T47D (cell line): Measurements from ENCODE around the gene ZBTB8B.
A peak's percentile ranks its signal among the peaks of the same experiment; 100 is the strongest.
"Not testable (repeated sequence)": the region's sequence is repeated elsewhere in the genome, so short reads cannot be mapped to it uniquely, and the experiment has no call there.

Source experiments
- DNase-seq, 2 experiments: peaks; one replicate each; pipeline versions ENCODE4 v3.0.0 to v3.0.0-alpha.2; 2011 to 2012; ENCODE audit warnings: low read depth in 1 of 2, low spot score in 1 of 2
- JUND ChIP-seq: IDR thresholded peaks from 2 replicates; pipeline ENCODE4 v1.6.1; 2012; ENCODE audit warnings: low read depth
- in situ Hi-C: cut with HindIII; loops from 2 replicates; pipeline ENCODE4 v1.10.0; 2016; ENCODE audit warnings: low sequenced_read_pairs, low pct_unique_long_range_greater_than_20kb

ZBTB8B gene

DNA sequence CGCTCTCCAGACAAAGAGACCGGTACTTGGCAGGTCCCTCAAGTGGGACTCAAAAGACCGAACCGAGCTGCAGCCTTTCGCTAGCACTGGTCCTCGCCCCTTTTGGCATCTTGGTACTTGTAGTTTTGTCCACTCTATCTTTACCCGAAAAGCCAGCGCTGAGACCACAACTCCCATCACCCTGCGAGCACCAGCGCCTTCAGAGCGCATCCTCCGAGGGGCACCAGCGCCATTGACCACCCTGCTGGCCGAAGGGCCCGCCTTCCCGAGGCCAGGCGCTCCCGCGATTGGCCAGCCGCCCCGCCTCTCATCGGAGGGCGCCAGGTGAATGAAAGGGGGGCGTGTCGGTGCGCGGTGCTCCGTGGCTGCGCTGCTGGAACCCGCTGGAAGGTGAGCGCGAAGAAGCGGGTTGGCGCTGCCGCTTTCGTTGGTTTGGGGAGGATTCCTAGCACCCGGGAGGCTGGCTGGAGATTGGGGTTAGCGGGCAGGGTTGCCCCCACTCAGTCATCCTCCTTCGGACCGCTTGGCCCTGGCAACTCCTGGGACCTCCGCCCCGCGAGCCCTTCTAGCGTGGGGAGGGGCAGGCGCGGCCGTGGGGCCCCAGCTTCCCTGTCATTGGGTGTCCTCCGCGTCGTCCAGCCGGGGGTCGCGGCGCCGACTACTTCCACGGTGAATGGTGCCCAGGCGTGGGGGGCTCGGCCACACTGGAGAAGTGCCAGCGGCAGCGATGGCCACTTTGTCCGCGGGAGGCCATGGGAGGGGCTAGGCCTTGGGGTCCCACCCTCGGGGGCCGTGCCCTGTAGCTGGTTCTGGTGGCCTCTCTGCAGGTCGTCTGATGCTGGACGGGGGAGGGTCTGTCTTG, at the start of gene ZBTB8B:
ZBTB8B (plus strand) TSS at position 357 of the 862 bp plus-strand sequence. CDS start 5,553 bp downstream, outside the sequence.
- TF ChIP-seq JUND: no peak
- in situ Hi-C loops: no loop called here
- DNase-seq: no peak

GRCh38 chr1:32421775-32422174, 43.1 kb upstream of the ZBTB8B start:
- in situ Hi-C loops: no loop called here
- TF ChIP-seq JUND: no peak
- DNase-seq: no peak

DNA sequence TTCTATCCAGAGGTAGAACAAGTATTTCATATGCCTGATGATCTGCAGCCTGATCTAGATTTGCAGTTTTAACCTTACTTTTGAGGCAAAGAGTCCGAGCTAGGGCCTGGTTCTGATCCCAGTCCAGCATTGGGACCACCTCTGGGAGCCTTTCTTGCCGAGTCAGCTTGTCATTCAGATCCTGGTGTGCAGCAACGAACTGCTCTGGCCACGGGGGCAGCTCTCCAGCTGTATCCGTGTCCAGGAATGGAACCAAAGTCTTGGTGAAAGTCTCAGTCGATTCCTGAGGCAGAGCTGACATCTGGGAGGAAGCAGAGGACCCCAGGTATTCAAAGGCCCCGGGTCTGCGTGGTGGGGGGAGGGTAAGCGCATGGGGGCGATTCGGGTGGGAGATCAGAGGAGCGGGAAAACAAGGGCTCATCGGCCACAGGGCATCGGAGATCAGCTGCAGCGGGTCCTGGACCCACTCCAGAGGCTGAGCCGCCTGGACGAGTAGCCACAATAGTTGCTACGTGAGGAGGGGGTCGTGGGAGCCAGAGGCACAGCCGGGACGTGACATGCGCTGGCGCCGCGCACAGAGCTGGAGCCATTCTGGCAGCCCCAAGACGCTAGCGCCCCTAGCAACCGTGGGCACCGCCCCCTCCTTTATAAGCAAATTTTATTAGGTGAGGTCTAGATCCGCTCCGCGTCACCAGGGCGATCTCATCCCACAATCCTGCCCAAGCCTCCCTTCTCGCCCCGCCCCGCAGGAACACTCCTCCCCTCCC, 38.2 kb upstream of the ZBTB8B start:
- peak in 1 of 2 experiments; percentile 35 for DNase-seq
- no peak for TF ChIP-seq JUND
- in situ Hi-C loops: no loop called here

GRCh38 chr1:32427264-32427963, 37.5 kb upstream of the ZBTB8B start:
- no peak for DNase-seq
- TF ChIP-seq JUND: no peak
- in situ Hi-C loops: no loop called here

- no peak for DNase-seq
- in situ Hi-C loops: no loop called here
- TF ChIP-seq JUND: no peak
Measured at GRCh38 chr1:32431736-32432400, 33.0 kb upstream of the ZBTB8B start.

DNA sequence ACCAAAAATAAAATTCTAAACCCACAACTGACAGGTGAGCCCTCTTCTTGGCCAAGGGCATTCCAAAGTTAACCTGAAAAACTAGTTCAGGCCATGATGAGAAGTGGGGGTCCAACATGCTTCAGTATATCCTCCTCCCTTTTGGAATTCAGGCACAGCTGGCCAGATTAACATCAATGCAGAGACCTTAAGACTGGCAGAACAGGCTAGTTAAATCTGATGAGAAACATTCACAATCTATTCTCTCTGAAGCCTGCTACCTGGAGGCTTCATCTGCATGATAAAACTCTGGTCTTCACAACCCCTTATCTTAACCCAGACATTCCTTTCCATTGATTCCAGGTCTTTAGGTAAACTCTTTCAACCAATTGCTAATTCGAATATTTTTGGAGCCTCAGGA, 26.7 kb upstream of the ZBTB8B start:
- DNase-seq: no peak
- in situ Hi-C loops: no loop called here
- no peak for TF ChIP-seq JUND

DNA sequence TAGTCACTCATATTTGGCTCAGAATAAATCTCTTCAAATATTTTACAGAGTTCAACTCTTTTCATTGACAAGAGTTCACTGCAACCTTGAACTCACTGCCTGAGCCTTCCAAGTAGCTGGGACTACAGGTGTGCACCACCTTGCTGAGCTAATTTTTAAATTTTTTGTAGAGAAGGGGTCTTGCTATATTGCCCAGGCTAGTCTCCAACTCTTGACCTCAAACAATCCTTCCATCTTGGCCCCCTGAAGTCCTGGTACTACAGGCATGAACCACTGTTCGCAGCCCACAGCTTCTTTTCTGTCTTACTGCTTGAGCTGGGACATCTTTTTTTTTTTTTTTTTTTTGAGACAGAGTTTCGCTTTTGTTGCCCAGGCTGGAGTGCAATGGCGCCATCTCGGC, 26.1 kb upstream of the ZBTB8B start:
- in situ Hi-C loops, DNase-seq: not testable (repeated sequence)

GRCh38 chr1:32441467-32441866, 23.4 kb upstream of the ZBTB8B start:
- DNase-seq, in situ Hi-C loops: not testable (repeated sequence)

- no peak for TF ChIP-seq JUND
- peak in 1 of 2 experiments; percentile 63 for DNase-seq
- in situ Hi-C loops: no loop called here
Measured at GRCh38 chr1:32447469-32448185, 17.2 kb upstream of the ZBTB8B start.

GRCh38 chr1:32448186-32448772, 16.6 kb upstream of the ZBTB8B start:
- DNase-seq: peak in 1 of 2 experiments; percentile 83
- in situ Hi-C loops: not testable (repeated sequence)

DNA sequence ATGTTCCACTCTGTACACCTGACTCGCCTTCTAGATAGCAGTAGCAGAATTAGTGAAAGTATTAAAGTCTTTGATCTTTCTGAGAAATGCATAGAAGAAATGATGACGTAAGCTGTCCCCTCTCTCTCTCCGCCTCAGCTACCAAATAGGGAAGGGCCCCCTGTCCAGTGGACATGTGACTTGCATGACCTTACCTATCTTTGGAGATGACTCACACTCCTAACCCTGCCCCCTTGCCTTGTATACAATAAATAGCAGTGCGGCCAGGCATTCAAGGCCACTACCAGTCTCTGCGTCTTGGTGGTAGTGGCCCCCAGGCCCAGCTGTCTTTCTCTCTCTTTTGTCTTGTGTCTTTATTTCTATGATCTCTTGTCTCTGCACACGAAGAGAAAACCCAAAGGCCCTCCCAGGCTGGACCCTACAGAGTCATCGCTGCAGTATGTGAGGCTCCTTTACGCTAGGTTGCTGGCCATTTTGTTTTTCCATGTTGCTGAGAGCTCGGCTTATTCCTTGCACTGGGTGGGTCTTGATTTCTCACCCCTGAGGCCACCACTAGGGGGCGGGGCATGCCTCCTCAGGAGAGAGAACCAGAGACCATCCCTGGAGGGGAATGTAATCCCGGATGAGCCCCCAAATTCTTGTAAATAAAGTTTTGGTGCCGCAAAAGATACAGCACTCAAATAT, 16.0 kb upstream of the ZBTB8B start:
- DNase-seq: peak in 1 of 2 experiments; percentile 39
- no peak for TF ChIP-seq JUND

GRCh38 chr1:32449457-32449831, 15.4 kb upstream of the ZBTB8B start:
- in situ Hi-C loops: not testable (repeated sequence)

More for the DNA sequence above, 16.0 kb upstream of the ZBTB8B start:
- in situ Hi-C loops: no loop called here

More at GRCh38 chr1:32449457-32449831, 15.4 kb upstream of the ZBTB8B start:
- not testable (repeated sequence) for DNase-seq
